Urinary bladder (tissue), 4 donors: Measurements from ENCODE around the gene SLC1A2. TPM values are rescaled to one million over a fixed set of nuclear protein-coding genes. Genes with fewer than 3 reads are reported as not detected.
A peak's percentile ranks its signal among the peaks of the same experiment; 100 is the strongest.

Source experiments
- DNase-seq: peaks from one replicate; pipeline ENCODE4 v3.0.0-alpha.2; 2015; ENCODE audit errors: extremely low spot score
- H3K27ac ChIP-seq: one replicate; pipeline ENCODE4 v1.5.1; 2013; ENCODE audit warnings: low read depth, mild to moderate bottlenecking, moderate library complexity
- H3K36me3 ChIP-seq: one replicate; pipeline ENCODE4 v1.6.1; 2013; ENCODE audit warnings: mild to moderate bottlenecking, moderate library complexity; ENCODE audit not compliant: insufficient read depth
- H3K4me1 ChIP-seq: one replicate; pipeline ENCODE4 v1.6.1; 2013; ENCODE audit warnings: mild to moderate bottlenecking, moderate library complexity; ENCODE audit not compliant: insufficient read depth
- H3K4me3 ChIP-seq: one replicate; pipeline ENCODE4 v1.5.1; 2013; ENCODE audit warnings: low read depth, low read length
- WGBS: extraction: QIAGEN DNeasy Blood & Tissue Kit; methylation state at CpG from one replicate; pipeline ENCODE4 v1.1.7; 2013; 5-methylcytosine and 5-hydroxymethylcytosine counted together
- polyA plus RNA-seq: library from polyadenylated mRNA; stranded (reverse); fragments of 200-250 nt; gene quantifications from one replicate; pipeline ENCODE4 v1.2.3, GENCODE V29; 2013
- total RNA-seq: library from RNA; depleted of rRNA; stranded (reverse); fragments of >200 nt; gene quantifications from one replicate; pipeline ENCODE4 v1.2.3, GENCODE V29; 2014
- donor health status: healthy with polysubstance abuse.
- donor health status: healthy.

SLC1A2 gene
- total and polyA plus RNA-seq, 2 donors: 0.44 to 17.9 TPM

DNA sequence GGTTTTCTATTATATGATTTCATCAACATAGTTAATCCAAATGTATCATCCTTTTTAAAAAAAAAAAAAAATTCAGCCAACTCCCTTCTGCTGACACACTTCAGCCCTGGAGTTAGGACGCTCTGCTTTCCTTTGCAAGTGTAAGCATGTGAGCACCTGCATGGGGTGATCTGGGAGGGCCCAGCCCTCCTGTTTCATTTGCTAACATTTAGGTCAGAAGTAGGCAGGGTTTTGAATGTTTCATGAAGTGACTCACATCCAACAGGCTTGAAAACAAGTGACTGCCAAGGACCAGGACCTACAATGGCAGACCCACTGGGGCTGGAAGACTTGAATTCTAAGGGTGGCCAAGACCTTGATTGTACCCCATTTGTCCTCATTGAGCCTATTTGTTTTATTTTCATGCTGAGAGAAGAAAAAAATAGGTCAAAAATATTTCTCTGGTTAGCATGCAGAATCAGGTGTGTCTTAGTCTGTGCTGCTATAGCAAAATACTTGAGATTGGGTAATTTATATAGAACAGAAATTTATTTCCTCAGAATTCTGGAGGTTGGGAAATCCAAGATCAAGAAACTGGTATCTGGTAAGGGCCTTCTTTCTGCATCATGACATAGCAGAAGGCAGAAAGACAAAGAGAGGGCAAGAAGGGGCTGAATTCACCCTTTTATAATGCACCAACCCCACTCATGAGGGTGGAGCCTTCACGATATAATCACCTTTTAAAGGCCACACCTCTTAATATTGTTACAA lies 142.8 kb downstream of the SLC1A2 start:
- peak; percentile 51 for DNase-seq
- Histone ChIP-seq H3K36me3 (no peaks in the 10 kb centered on the region), H3K4me3 (no peak overlapping the region), H3K4me1 (no peaks in the 10 kb centered on the region), H3K27ac (no peak overlapping the region)
- 78% methylated on average over 2 of the region's 2 CpGs for WGBS

DNA sequence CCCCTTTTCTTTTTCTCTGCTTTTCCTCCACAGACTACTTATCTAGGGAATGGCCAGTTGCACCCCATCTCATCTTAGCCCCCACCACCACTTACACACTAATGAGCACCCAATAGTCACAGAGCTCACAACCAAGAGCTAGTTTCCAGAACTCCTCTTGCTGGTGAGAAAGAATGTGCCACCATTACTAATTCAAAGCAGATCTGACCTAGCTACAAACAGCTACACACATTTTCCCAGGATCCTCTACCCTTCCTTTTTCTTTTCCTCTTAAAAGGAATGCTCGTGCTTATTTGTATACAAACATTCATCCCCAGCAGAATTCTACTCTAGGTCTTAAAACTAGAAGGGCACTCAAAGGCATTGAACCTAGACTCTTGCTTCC lies 143.6 kb downstream of the SLC1A2 start:
- Histone ChIP-seq H3K4me3 (no peak overlapping the region), H3K27ac (peak overlapping the region; percentile 70)
- 42% methylated on average over 1 of the region's 1 CpG for WGBS

DNA sequence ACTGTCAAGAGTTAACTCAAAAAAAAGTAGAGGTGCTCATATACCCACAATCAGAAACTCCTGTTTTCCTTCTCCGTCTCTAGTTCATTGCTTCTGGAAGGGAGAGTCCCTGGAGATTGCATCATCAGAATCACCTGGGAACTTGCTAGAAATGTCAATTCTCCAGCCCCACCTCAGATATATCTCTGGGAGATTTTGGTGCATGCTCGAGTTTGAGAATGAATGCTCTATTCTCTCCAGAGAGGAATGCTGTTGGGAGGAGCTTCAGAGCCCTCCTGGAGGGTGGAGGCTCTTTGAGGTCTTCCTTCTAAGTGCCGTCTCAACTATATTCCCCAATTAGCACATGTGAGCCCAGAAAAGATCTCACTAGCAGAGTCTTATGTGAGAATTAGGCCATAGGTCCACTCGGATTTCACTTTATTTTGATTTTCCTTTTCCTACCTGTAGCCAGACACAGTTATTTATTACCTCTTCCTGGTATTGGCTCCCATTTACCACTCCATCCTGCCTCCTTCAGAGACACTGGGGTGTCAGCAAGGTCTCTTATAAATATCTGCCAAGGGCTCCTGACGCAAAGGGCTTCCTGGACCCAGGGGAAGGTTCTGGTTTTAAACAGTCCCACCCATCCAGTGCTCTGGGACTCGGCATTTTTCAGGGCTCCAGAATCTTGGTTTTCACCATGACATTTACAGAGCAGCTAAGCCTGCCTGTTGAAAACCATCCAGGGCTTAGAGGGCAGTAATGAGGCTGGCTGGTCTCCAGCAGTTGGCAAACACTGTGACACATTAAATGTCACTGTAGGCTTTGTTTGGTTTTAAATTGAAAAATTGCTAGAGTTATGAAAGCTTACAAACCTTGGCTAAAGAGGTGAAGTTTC lies 144.2 kb downstream of the SLC1A2 start:
- 38% methylated on average over 6 of the region's 6 CpGs for WGBS
- no peak for DNase-seq

More for the DNA sequence above, 143.6 kb downstream of the SLC1A2 start:
- Histone ChIP-seq H3K36me3 (no peaks in the 10 kb centered on the region), H3K4me1 (no peaks in the 10 kb centered on the region)
- no peak for DNase-seq

DNA sequence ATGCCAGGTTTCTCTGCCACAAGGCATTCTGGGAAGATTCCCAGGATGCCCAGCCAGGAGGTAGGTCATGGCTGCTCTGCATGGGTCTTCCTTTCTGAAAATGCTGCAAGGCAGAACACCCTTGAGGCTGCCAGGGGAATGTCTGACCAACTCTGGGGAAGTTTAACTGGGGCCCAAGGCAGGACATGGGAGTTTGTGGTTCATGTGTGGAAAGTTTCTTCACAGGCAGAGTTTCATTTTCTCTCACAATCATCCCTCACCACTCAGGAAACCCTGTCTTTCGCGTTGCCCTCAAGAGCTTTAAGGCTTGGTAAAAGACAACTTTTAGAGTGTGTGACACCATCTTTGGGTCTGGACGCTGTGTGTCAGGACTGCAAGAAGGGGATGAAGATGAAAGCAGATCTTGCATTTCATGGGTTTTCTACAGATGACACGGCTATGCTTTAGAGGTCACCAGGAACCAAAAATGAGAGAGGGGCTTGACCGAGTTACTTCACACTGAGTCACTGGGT lies 146.9 kb downstream of the SLC1A2 start:
- 87% methylated on average over 5 of the region's 5 CpGs for WGBS
- Histone ChIP-seq H3K27ac (no peak overlapping the region), H3K36me3 (no peaks in the 10 kb centered on the region), H3K4me1 (no peaks in the 10 kb centered on the region), H3K4me3 (no peak overlapping the region)
- DNase-seq: no peak

More for the DNA sequence above, 144.2 kb downstream of the SLC1A2 start:
- no peaks in the 10 kb centered on the region for H3K36me3 ChIP-seq
- no peak overlapping the region for H3K4me3 ChIP-seq
- no peaks in the 10 kb centered on the region for H3K4me1 ChIP-seq
- H3K27ac ChIP-seq: no peak overlapping the region

DNA sequence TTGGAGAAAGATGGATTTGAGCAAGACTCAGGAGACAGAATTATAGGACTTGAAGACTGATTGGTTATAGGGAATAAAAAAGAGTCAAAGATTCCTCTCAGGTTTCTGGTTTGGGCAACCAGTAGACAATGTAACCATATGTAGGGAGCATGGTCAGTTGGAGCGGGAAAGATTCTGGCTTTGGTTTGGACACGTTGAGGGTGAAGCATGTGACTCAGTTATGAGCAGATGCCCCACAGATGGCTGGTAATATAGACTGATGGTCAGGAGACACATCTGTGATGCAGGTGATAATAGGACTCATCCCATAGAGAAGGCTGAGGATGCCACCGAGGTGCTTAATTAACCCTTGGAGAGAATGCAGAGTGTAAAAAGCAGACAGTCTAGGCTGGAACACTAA lies 148.3 kb downstream of the SLC1A2 start:
- Histone ChIP-seq H3K4me1 (no peaks in the 10 kb centered on the region), H3K27ac (no peak overlapping the region), H3K4me3 (no peak overlapping the region), H3K36me3 (no peaks in the 10 kb centered on the region)
- WGBS: 94% methylated on average over 3 of the region's 3 CpGs
- DNase-seq: no peak

DNA sequence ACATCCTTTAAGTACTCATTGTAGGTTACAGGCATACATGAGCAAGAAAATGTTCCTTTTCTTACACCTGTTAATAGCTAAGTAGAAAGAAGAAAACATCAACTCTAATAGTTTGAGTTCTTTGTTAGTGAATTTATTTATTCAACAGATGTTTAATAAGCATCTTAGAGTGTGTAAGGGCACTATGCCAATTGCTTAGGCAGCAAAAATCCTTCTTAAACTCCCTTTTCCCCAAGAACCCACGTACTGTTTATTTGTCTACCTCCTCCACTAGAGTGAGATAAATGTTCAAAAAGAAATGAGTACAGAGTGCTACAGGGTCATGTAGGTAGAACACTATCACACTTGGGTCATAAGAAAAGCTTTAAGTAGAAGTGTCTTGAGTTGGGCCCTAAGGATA lies 149.0 kb downstream of the SLC1A2 start:
- no peak overlapping the region for H3K4me3 ChIP-seq
- no peak overlapping the region for H3K27ac ChIP-seq
- no peaks in the 10 kb centered on the region for H3K36me3 ChIP-seq
- 40% methylated on average over 1 of the region's 1 CpG for WGBS
- no peak for DNase-seq
- H3K4me1 ChIP-seq: no peaks in the 10 kb centered on the region

DNA sequence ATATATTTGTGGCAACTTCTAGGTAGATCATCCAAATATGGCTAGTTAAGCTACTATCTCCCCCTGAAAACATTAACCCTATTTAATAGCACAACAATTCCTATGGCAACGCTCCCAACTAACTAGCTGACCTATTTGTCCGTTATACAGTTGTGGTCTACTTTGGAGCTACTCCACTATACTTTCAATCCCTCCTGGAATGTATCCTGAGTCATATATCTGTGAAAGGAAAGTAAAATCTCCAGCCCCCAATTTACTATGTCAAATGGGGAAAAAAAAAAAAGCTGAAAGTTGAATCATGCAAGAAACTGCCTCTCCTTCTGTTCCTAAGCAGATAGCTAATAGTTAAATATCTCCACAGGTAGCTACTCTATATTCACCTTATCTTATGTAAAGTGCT lies 151.9 kb downstream of the SLC1A2 start:
- WGBS: 63% methylated on average over 2 of the region's 2 CpGs
- H3K27ac ChIP-seq: no peak overlapping the region
- no peak for DNase-seq

DNA sequence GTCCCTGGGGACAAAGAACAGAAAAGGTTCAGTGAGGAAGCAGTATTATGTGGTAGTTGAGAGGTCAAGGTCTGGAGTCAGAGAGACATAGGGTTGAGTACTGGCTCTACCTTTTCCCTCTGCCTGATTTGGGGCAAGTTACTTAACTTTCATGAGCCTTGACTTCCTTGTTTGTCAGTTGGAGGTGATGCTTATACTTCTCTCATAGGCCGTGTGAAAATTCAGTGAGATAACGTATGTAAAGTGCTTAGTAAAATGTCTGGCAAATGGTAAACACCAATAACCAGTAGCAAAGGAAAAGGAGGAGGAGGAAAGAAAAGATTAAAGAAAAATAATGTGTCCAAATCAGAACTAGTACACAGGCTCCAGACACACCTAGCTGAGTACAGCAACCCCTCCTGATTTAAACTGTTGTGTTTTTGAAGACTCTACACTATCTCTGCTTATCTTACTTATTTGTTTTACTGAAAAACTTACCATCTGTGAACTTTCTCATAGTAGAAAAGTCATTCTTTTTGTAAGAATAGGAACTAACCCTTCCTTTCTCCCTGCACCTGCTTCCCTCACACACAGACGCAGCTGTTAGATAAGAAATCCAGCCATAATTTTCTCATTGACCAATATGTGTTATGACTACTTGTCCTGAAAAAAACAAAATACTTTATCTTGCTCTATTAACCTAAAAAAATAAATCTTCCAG lies 153.5 kb downstream of the SLC1A2 start:
- no peaks in the 10 kb centered on the region for H3K4me1 ChIP-seq
- H3K36me3 ChIP-seq: no peaks in the 10 kb centered on the region
- H3K4me3 ChIP-seq: no peak overlapping the region
- no peak overlapping the region for H3K27ac ChIP-seq
- DNase-seq: no peak
- 86% methylated on average over 3 of the region's 3 CpGs for WGBS

More for the DNA sequence above, 151.9 kb downstream of the SLC1A2 start:
- Histone ChIP-seq H3K4me3 (no peak overlapping the region), H3K4me1 (no peaks in the 10 kb centered on the region), H3K36me3 (no peaks in the 10 kb centered on the region)

DNA sequence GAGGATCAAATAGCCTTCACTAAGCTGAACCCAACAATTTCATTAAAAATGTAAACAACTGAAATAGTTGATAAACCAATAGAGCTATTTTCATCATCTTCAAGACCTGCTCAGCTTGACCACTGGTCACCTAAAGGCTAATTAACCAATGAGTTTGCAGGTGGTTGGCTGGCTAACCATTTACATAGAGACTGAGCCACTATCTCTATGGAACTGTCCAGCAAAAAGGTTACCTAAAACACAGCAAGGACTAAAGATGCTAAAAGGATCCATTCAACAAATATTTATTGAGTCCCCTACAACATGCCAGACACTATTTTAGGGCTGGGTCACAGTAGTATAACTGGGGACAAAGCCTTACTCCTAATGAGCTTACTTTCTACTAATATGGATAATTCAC lies 156.6 kb downstream of the SLC1A2 start:
- no peaks in the 10 kb centered on the region for H3K4me1 ChIP-seq
- H3K36me3 ChIP-seq: no peaks in the 10 kb centered on the region
- H3K4me3 ChIP-seq: no peak overlapping the region
- no peak for DNase-seq
- no peak overlapping the region for H3K27ac ChIP-seq

DNA sequence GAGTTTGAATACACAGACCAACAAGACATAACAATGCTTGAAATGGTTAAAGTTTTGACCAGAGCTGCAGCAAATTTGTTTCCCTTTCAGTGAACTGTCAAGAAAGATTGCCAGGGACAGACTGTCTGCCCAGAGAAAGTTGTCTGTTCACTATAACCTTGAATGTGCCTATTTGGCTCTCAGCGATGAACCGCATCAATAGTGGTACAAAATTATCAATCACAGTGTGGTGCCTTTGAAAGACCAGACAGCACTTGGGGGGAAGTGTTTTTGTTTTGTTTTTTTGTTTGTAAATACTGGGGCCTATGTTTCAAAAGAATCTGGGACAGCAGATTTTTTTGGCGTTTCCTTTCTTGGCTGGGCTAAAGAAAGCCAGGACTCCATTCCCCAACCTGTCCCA lies 157.3 kb downstream of the SLC1A2 start:
- 93% methylated on average over 3 of the region's 3 CpGs for WGBS
- Histone ChIP-seq H3K4me1 (no peaks in the 10 kb centered on the region), H3K27ac (no peak overlapping the region), H3K4me3 (no peak overlapping the region), H3K36me3 (no peaks in the 10 kb centered on the region)
- no peak for DNase-seq

DNA sequence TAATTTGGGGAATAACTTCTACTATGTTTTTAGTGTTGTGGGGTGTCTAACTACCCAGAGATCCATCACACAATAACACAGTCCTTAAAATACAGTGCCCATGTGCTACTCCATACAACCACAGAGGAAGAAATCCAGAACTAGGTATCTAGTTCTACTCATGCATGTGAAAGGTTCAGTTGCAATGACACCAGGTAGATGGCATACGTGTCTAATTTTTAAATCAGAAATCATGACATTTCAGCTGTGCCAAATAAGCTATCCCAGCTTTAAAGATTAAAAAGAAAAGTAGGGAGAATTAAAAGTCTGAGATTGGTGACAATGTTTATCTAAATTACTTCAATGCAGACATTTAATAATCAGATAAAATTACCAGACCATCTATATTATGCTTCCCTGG lies 158.2 kb downstream of the SLC1A2 start:
- Histone ChIP-seq H3K27ac (no peak overlapping the region), H3K4me3 (no peak overlapping the region), H3K4me1 (no peaks in the 10 kb centered on the region), H3K36me3 (no peaks in the 10 kb centered on the region)
- 81% methylated on average over 1 of the region's 1 CpG for WGBS
- no peak for DNase-seq

DNA sequence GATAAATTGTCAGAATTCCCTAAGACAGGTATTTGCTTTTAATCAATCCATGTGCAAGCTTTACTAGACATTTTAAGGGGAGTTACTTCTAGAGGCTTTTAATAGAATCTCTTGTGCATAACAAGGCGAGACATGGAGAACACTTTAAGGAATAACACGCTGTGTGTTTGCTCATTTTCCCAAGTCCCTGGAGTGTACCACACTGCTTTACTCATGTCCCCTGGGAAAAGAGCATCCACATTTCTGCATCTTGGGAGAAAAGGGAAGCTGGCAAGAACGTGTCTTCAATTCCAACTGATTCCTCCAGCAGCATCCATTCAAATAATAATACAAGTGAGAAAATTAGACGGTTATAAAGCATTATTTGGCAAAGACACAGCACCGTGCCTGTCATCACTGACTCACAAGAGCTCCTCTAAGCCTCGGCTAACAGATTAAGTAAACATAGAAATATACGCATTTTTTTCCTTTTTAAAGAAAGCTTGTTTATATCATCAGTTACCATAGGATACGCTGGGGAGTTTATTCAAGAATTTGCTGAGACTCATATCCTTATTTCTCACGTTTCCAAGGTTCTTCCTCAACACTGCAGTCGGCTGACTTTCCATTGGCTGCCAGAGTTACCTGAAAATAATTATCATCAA lies 158.9 kb downstream of the SLC1A2 start:
- WGBS: 20% methylated on average over 10 of the region's 10 CpGs
- H3K36me3 ChIP-seq: no peaks in the 10 kb centered on the region
- H3K27ac ChIP-seq: no peak overlapping the region
- no peak for DNase-seq
- no peak overlapping the region for H3K4me3 ChIP-seq
- no peaks in the 10 kb centered on the region for H3K4me1 ChIP-seq

DNA sequence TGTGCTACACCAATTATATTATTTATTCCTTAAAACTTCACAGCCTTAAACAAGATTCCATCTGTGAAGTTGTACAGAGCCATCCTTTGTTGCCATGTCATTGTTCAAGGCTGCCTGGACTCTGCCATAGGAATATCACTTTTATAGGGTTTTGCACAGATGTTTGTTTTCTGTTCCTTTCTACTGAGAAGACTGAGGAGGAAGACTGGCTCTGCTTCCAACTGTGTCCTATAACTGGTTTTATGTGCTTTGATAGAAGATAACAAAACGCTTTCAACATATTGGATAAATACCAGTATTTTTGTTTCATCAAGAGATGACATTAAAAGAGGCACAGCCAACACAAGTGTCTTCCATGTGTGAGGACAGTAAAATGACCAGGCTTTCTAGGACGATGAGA lies 159.8 kb downstream of the SLC1A2 start:
- Histone ChIP-seq H3K27ac (no peak overlapping the region), H3K4me1 (no peaks in the 10 kb centered on the region)

More for the DNA sequence above, 159.8 kb downstream of the SLC1A2 start:
- Histone ChIP-seq H3K36me3 (no peaks in the 10 kb centered on the region), H3K4me3 (no peak overlapping the region)
- 26% methylated on average over 2 of the region's 2 CpGs for WGBS
- DNase-seq: peak; percentile 40
